ENCODE measurements around the gene ACKR1. TPM values are rescaled to one million over a fixed set of nuclear protein-coding genes. Genes with fewer than 3 reads are reported as not detected.

Gene ACKR1
- total and polyA plus RNA-seq, 2 of the 13 experiments (the other 11 are each of a cell fraction or from before 2014, with no cell fraction given) = not detected

DNA sequence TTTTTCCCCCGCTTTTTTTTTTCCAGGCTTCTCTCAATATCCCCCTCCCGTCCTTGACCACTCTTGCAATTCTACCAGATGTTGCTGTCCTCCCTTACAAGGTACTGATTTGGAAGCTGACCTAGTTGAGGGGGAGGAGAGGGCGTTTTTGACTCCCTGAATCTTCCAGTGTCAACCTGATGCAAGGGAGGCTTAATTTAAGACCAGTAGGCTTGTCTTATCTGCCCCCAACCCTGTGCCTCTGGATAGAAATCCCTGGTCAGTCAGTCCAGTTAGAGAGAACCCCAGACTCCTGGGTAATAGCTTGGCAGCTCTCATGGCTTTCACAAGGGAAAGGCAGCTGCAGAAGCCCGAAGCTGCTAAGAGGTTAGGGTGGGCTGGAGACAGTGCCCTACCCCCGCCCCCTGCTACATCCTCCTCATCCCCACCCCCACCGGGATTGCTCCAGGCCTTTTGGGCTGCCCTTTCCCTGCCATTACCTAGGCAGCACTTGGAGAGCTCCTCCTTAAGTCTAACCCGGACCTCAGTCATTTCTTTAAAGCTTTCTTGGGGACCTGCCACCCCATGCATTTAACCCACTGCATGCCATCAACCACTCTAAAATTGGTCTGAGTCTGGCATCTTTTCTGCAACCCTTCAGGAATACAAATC lies 3.6 kb downstream of the ACKR1 start (continued):
- TF ChIP-seq, protein P1, sequence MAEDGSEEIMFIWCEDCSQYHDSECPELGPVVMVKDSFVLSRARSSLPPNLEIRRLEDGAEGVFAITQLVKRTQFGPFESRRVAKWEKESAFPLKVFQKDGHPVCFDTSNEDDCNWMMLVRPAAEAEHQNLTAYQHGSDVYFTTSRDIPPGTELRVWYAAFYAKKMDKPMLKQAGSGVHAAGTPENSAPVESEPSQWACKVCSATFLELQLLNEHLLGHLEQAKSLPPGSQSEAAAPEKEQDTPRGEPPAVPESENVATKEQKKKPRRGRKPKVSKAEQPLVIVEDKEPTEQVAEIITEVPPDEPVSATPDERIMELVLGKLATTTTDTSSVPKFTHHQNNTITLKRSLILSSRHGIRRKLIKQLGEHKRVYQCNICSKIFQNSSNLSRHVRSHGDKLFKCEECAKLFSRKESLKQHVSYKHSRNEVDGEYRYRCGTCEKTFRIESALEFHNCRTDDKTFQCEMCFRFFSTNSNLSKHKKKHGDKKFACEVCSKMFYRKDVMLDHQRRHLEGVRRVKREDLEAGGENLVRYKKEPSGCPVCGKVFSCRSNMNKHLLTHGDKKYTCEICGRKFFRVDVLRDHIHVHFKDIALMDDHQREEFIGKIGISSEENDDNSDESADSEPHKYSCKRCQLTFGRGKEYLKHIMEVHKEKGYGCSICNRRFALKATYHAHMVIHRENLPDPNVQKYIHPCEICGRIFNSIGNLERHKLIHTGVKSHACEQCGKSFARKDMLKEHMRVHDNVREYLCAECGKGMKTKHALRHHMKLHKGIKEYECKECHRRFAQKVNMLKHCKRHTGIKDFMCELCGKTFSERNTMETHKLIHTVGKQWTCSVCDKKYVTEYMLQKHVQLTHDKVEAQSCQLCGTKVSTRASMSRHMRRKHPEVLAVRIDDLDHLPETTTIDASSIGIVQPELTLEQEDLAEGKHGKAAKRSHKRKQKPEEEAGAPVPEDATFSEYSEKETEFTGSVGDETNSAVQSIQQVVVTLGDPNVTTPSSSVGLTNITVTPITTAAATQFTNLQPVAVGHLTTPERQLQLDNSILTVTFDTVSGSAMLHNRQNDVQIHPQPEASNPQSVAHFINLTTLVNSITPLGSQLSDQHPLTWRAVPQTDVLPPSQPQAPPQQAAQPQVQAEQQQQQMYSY (CRISPR knock-in tag; IDR thresholded peaks at IDR 0.05) = no peak
- TF ChIP-seq, protein P2, sequence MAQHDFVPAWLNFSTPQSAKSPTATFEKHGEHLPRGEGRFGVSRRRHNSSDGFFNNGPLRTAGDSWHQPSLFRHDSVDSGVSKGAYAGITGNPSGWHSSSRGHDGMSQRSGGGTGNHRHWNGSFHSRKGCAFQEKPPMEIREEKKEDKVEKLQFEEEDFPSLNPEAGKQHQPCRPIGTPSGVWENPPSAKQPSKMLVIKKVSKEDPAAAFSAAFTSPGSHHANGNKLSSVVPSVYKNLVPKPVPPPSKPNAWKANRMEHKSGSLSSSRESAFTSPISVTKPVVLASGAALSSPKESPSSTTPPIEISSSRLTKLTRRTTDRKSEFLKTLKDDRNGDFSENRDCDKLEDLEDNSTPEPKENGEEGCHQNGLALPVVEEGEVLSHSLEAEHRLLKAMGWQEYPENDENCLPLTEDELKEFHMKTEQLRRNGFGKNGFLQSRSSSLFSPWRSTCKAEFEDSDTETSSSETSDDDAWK (CRISPR knock-in tag; IDR thresholded peaks at IDR 0.05) = no peak

DNA sequence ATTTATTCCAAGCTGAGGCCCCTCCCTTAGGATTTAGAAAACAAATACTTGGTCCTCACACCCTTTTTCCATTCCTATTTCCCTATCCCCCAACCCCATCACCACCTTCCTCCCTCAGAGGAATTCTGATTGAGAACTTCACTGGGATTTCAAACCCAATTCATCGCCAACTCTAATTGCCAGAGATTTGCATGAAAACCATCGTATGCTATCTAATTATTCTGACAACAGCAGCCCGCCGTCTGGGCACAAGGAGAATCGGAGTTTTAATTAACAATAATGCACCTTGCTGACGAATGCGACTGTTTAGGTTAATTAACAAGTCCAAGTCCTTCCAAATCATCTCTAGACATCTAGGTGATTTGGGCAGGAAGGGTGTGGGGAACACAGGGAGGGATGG lies 4.4 kb downstream of the ACKR1 start:
- DNase-seq (ENCODE audit: low spot score) = no peak
- Histone ChIP-seq H2AFZ (ENCODE audit: low read length) (no peak overlapping the region), H3K27ac (ENCODE audit: extremely low read length, insufficient read depth, low read length) (no peak overlapping the region), H3K4me1 (ENCODE audit: insufficient read depth, low read length) (no peaks in the 10 kb centered on the region), H3K27me3 (ENCODE audit: control insufficient read depth in 1 of 2, insufficient read depth in 2 of 2, low read length in 2 of 2) (no peaks in the 10 kb centered on the region; a peak in 1 of 5 replicates), H4K20me1 (ENCODE audit: insufficient read depth, low read length) (no peaks in the 10 kb centered on the region), H3K4me3 (replicated peaks in 1 of 3; ENCODE audit: insufficient read depth in 1 of 3, low read depth in 2 of 3, low read length in 3 of 3) (no peak overlapping the region), H3K79me2 (ENCODE audit: insufficient read depth, low read length) (no peaks in the 10 kb centered on the region), H3K9ac (ENCODE audit: insufficient read depth, low read depth, low read length) (no peak overlapping the region), H3K36me3 (replicated peaks in 1 of 2; ENCODE audit: control insufficient read depth in 1 of 2, insufficient read depth in 2 of 2, low read length in 2 of 2) (no peaks in the 10 kb centered on the region), H3K9me3 (ENCODE audit: low read length) (no peaks in the 10 kb centered on the region), H3K4me2 (ENCODE audit: low read depth, low read length) (no peak overlapping the region)
- intact Hi-C loops (cut with micrococcal nuclease; ENCODE audit: unreplicated experiment) (no loop called here), in situ Hi-C loops (cut with HindIII; ENCODE audit: extremely low pct_ligation_motif_present, low pct_unique_long_range_greater_than_20kb) (no loop called here)
- POLR2A ChIA-PET = no interaction called here
- no peak for ATAC-seq
- CTCF ChIA-PET (ENCODE audit: low intra/inter-chr PET ratio, low total read pairs) = interaction anchor here (0.8 kb wide), 1 partner anchor 48 kb away, joined by 3 read pairs; no protein-coding TSS in a partner anchor
- WGBS (ENCODE audit: low lambda C conversion rate) = 26% methylated on average over 7 of the region's 7 CpGs
- FAIRE-seq = no peak
- BruUV-seq (replicated peaks) = no TSS peak
- TF ChIP-seq RAD21 (CRISPR knock-in tag; IDR thresholded peaks at IDR 0.05) = no peak
- no peak for TF ChIP-seq NFE2 (CRISPR knock-in tag; IDR thresholded peaks at IDR 0.05)
- TF ChIP-seq ZNF569 (CRISPR knock-in tag; IDR thresholded peaks at IDR 0.05; ENCODE audit: borderline replicate concordance) = no peak
- TF ChIP-seq, protein P3, sequence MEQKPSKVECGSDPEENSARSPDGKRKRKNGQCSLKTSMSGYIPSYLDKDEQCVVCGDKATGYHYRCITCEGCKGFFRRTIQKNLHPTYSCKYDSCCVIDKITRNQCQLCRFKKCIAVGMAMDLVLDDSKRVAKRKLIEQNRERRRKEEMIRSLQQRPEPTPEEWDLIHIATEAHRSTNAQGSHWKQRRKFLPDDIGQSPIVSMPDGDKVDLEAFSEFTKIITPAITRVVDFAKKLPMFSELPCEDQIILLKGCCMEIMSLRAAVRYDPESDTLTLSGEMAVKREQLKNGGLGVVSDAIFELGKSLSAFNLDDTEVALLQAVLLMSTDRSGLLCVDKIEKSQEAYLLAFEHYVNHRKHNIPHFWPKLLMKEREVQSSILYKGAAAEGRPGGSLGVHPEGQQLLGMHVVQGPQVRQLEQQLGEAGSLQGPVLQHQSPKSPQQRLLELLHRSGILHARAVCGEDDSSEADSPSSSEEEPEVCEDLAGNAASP (CRISPR knock-in tag; IDR thresholded peaks at IDR 0.05; ENCODE audit: borderline replicate concordance) = no peak
- no peak for TF ChIP-seq LCORL (IDR thresholded peaks at IDR 0.05)
- TF ChIP-seq LCORL (CRISPR knock-in tag; IDR thresholded peaks at IDR 0.05) = no peak
- TF ChIP-seq POLR2A (IDR thresholded peaks at IDR 0.05; ENCODE audit: insufficient read depth in 1 of 2, low read depth in 2 of 2, low read length in 2 of 2) = no peak
- TF ChIP-seq, protein P4, sequence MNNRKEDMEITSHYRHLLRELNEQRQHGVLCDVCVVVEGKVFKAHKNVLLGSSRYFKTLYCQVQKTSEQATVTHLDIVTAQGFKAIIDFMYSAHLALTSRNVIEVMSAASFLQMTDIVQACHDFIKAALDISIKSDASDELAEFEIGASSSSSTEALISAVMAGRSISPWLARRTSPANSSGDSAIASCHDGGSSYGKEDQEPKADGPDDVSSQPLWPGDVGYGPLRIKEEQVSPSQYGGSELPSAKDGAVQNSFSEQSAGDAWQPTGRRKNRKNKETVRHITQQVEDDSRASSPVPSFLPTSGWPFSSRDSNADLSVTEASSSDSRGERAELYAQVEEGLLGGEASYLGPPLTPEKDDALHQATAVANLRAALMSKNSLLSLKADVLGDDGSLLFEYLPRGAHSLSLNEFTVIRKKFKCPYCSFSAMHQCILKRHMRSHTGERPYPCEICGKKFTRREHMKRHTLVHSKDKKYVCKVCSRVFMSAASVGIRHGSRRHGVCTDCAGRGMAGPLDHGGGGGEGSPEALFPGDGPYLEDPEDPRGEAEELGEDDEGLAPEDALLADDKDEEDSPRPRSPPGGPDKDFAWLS (CRISPR knock-in tag; IDR thresholded peaks at IDR 0.05; ENCODE audit: borderline replicate concordance) = no peak
- TF ChIP-seq ZNF460 (CRISPR knock-in tag; IDR thresholded peaks at IDR 0.05; ENCODE audit: borderline replicate concordance) = no peak
- no peak for TF ChIP-seq ZNF556 (CRISPR knock-in tag; IDR thresholded peaks at IDR 0.05; ENCODE audit: borderline replicate concordance)
- TF ChIP-seq ATRX (CRISPR knock-in tag; IDR thresholded peaks at IDR 0.05; ENCODE audit: borderline replicate concordance) = no peak
- TF ChIP-seq, protein P5, sequence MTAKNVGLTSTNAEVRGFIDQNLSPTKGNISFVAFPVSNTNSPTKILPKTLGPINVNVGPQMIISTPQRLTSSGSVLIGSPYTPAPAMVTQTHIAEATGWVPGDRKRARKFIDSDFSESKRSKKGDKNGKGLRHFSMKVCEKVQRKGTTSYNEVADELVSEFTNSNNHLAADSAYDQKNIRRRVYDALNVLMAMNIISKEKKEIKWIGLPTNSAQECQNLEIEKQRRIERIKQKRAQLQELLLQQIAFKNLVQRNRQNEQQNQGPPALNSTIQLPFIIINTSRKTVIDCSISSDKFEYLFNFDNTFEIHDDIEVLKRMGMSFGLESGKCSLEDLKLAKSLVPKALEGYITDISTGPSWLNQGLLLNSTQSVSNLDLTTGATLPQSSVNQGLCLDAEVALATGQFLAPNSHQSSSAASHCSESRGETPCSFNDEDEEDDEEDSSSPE (CRISPR knock-in tag; IDR thresholded peaks at IDR 0.05) = no peak

All from HepG2 (cell line).